Measurements from ENCODE around the gene SCFD2.
"Not testable (repeated sequence)": the region's sequence is repeated elsewhere in the genome, so short reads cannot be mapped to it uniquely, and the experiment has no call there.

SCFD2 gene

GRCh38 chr4:53037892-53038291, 328.0 kb downstream of the SCFD2 start:
- DNase-seq (ENCODE audit: low read depth): no peak
- TF ChIP-seq CTCF (conservative IDR thresholded peaks at IDR 0.05; ENCODE audit: control insufficient read depth, insufficient read depth, low read depth, low read length): no peak
- no peak overlapping the region for H3K4me3 ChIP-seq (ENCODE audit: control insufficient read depth, low read depth, low read length)

GRCh38 chr4:53032908-53033307, 333.0 kb downstream of the SCFD2 start:
- not testable (repeated sequence) for DNase-seq (ENCODE audit: low read depth); H3K4me3 ChIP-seq (ENCODE audit: control insufficient read depth, low read depth, low read length)

GRCh38 chr4:53026233-53026632, 339.6 kb downstream of the SCFD2 start:
- DNase-seq (ENCODE audit: low read depth): no peak
- no peak overlapping the region for H3K4me3 ChIP-seq (ENCODE audit: control insufficient read depth, low read depth, low read length)
- TF ChIP-seq CTCF (conservative IDR thresholded peaks at IDR 0.05; ENCODE audit: control insufficient read depth, insufficient read depth, low read depth, low read length): no peak

GRCh38 chr4:53023677-53024299, 342.1 kb downstream of the SCFD2 start:
- no peak for TF ChIP-seq CTCF (conservative IDR thresholded peaks at IDR 0.05; ENCODE audit: control insufficient read depth, insufficient read depth, low read depth, low read length)
- DNase-seq (ENCODE audit: low read depth): no peak
- H3K4me3 ChIP-seq (ENCODE audit: control insufficient read depth, low read depth, low read length): no peak overlapping the region

- DNase-seq (ENCODE audit: low read depth): no peak
- no peak overlapping the region for H3K4me3 ChIP-seq (ENCODE audit: control insufficient read depth, low read depth, low read length)
- no peak for TF ChIP-seq CTCF (conservative IDR thresholded peaks at IDR 0.05; ENCODE audit: control insufficient read depth, insufficient read depth, low read depth, low read length)
These were observed 343.3 kb downstream of the SCFD2 start for GRCh38 chr4:53022513-53023100.

- no peak for TF ChIP-seq CTCF (conservative IDR thresholded peaks at IDR 0.05; ENCODE audit: control insufficient read depth, insufficient read depth, low read depth, low read length)
- H3K4me3 ChIP-seq (ENCODE audit: control insufficient read depth, low read depth, low read length): no peak overlapping the region
- no peak for DNase-seq (ENCODE audit: low read depth)
These were observed 343.9 kb downstream of the SCFD2 start for GRCh38 chr4:53021754-53022512.

Measured in fibroblast of mammary gland (primary cell).